GM21360 (cell line): Measurements from ENCODE around the gene GABRA6.
A peak's percentile ranks its signal among the peaks of the same experiment; 100 is the strongest.
"Not testable (repeated sequence)": the region's sequence is repeated elsewhere in the genome, so short reads cannot be mapped to it uniquely, and the experiment has no call there.

Experiments used
- ATAC-seq: cut with Tn5 transposase; IDR thresholded peaks from one replicate; pipeline ENCODE4 v1.9.1; 2021; ENCODE audit warnings: mild to moderate bottlenecking, moderate library complexity; ENCODE audit not compliant: unreplicated experiment

GABRA6 gene

GRCh38 chr5:161685461-161685860 is at the start of gene GABRA6:
Gene GABRA6 (plus strand): TSS chr5:161685721. CDS start chr5:161685990, 269 bp downstream.
- ATAC-seq: no peak

- no peak for ATAC-seq
Observed at GRCh38 chr5:161637591-161637990, 47.9 kb upstream of the GABRA6 start.

- no peak for ATAC-seq
Observed at GRCh38 chr5:161641444-161641843, 44.1 kb upstream of the GABRA6 start.

- ATAC-seq: no peak
Observed at GRCh38 chr5:161645264-161645663, 40.3 kb upstream of the GABRA6 start.

- ATAC-seq: not testable (repeated sequence)
Observed at GRCh38 chr5:161651926-161652325, 33.6 kb upstream of the GABRA6 start.

- ATAC-seq: no peak
Observed at GRCh38 chr5:161660806-161661205, 24.7 kb upstream of the GABRA6 start.

GRCh38 chr5:161663431-161663830 is 22.1 kb upstream of the GABRA6 start:
- no peak for ATAC-seq

- ATAC-seq: peak; percentile 97
Observed at GRCh38 chr5:161676103-161676502, 9.4 kb upstream of the GABRA6 start.

GRCh38 chr5:161686149-161686548 is 628 bp downstream of the GABRA6 start:
- no peak for ATAC-seq

- no peak for ATAC-seq
Observed at GRCh38 chr5:161686881-161687280, 1.4 kb downstream of the GABRA6 start.

- no peak for ATAC-seq
Observed at GRCh38 chr5:161687316-161687715, 1.8 kb downstream of the GABRA6 start.

GRCh38 chr5:161691911-161692310 is 6.4 kb downstream of the GABRA6 start:
- no peak for ATAC-seq

GRCh38 chr5:161697001-161697400 is 11.5 kb downstream of the GABRA6 start:
- no peak for ATAC-seq

- no peak for ATAC-seq
Observed at GRCh38 chr5:161700065-161700464, 14.5 kb downstream of the GABRA6 start.

GRCh38 chr5:161703528-161703927 is 18.0 kb downstream of the GABRA6 start:
- ATAC-seq: no peak

- ATAC-seq: no peak
Observed at GRCh38 chr5:161707382-161707781, 21.9 kb downstream of the GABRA6 start.

GRCh38 chr5:161709239-161709638 is 23.7 kb downstream of the GABRA6 start:
- no peak for ATAC-seq

GRCh38 chr5:161713042-161713441 is 27.5 kb downstream of the GABRA6 start:
- ATAC-seq: no peak

GRCh38 chr5:161719157-161719556 is 33.6 kb downstream of the GABRA6 start:
- no peak for ATAC-seq

- ATAC-seq: no peak
Observed at GRCh38 chr5:161720460-161720859, 34.9 kb downstream of the GABRA6 start.

- no peak for ATAC-seq
Observed at GRCh38 chr5:161734741-161735140, 49.2 kb downstream of the GABRA6 start.

- ATAC-seq: no peak
Observed at GRCh38 chr5:161740433-161740832, 54.9 kb downstream of the GABRA6 start.

GRCh38 chr5:161744276-161744675 is 58.8 kb downstream of the GABRA6 start:
- no peak for ATAC-seq

- ATAC-seq: no peak
Observed at GRCh38 chr5:161745392-161745791, 59.9 kb downstream of the GABRA6 start.
